SW 1271 (cell line): ENCODE data around the gene TMIE.
A peak's percentile ranks its signal among the peaks of the same experiment; 100 is the strongest.
"Not testable (repeated sequence)": the region's sequence is repeated elsewhere in the genome, so short reads cannot be mapped to it uniquely, and the experiment has no call there.

Experiments
- DNase-seq, 2 experiments: peaks; one replicate each; lab custom pipeline; 2025; lab: John Stamatoyannopoulos, UW

The TMIE gene

DNA sequence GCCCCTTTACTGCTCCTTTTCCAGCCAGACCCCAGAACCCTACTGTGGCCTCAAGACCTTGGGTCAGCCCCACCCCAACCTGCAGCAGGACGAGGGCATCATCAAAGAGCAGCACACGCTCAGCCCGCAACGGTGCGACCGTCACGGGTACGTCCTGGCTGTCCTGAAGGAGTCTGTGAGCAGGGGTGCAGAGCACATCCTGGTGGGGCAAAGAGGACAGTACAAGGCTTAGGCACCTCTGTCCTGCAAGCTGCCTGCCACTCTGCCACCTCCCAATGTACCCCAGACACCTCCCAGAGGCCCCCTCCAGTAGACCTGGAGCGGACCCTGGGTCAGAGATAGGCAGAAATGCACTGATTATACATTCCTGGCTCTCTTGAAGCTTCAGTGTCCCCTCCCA is 15.7 kb upstream of the TMIE start:
- no peak for DNase-seq

DNA sequence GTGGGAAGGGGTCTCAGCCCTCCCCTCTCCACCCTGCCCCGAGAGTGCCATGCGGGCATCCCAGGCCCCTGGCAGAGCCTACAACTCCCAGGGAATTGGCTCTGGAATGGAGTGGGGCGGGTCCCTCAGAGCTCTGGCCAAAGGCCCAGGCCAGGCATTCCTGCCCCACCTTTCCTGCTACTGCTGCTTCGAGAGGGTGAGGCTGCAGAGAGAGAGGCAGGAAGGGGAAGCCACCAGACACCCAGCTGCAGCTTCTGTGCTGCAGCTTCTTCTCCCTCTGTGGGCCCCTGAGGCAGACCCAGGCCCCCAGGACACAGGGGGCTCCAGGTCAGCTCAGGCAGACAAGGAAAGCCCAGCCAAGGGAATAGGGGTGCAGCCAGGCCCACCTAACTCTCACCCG is 10.4 kb upstream of the TMIE start:
- no peak for DNase-seq

DNA sequence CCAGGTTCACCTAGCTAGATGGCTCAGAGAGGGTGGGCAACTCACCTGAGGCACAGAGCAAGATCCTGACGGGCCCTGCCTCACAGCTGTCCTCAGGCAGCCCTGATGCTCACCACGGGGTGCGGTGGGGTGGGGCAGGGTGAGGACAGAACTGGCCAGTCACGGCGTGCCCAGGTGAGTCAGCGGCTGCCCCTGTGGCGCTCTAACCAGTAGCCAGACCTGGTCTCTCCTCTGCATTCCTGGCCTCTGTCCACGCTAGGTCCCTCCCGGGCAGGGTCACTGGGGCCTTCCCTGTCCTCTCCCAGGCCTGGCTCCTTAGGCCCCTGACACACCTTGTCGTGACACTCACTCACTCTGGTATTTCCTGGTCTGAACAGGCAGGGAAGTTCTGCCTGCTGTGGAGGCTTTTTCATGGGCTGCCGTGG is 8.6 kb upstream of the TMIE start:
- peak in 1 of 2 experiments; percentile 8 for DNase-seq

DNA sequence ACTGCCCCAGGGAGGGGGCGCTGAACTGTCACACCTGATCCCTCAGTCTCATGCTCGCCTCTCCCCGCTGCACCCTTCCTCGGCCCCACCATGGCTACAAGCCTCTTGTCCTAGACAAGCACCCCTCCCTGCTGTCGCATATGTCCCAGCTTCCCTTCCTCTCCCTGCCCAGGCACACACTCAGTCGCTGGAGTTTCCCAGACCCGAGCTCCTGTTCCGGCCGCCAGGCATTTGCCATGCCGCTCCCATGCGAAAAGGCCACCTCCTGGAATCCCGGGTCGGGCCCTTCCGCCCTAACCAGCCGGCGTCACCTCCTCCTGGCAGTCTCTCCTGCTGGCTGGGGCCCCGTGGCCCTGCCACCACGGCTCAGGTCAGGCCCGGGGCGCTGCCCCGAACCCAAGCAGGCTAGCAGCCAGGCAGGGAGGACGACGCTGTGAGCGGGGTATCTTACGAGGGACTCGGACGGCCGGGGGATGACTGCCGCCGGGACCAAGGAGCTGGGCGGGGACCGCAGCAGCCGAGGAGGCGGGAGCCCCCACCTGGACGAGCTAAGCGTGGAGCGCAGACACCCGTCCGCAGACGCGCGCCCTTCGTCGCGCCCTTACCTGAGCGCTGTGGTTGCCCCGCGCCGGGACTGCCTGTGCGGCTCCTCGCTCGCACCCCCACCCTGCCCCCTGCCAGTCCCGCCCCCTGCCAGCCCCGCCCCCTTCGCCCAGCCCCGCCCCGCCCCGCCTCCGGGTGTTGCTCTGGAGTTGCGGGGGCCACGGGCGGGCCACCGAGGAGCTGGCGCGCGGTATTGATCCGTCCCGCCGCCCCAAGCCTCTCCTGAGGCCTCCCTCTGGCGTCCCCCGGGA is 7.9 kb upstream of the TMIE start, which contains the start of gene ALS2CL:
TSS of gene ALS2CL (minus strand) at position 642 of the 854 bp plus-strand sequence. CDS start 4,239 bp downstream, outside the sequence.
- peak in 1 of 2 experiments; percentile 9 for DNase-seq

DNA sequence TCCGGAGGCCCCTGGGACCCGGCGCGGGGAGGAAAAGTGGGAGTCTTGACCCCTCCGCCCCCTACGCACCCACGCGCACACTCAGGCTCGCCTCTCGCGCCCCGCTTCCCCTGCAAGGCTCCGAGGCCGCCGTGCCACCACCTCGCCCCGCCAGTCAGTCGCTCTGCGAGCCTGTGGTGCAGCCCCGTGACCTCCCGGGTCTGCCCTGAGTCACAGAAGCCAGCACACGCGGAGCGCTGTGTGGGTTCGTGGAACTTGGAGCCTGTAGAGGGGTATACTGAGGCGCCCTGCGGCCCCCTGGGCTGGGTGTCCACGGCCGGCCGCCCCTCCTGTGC is 7.3 kb upstream of the TMIE start:
- DNase-seq: no peak

DNA sequence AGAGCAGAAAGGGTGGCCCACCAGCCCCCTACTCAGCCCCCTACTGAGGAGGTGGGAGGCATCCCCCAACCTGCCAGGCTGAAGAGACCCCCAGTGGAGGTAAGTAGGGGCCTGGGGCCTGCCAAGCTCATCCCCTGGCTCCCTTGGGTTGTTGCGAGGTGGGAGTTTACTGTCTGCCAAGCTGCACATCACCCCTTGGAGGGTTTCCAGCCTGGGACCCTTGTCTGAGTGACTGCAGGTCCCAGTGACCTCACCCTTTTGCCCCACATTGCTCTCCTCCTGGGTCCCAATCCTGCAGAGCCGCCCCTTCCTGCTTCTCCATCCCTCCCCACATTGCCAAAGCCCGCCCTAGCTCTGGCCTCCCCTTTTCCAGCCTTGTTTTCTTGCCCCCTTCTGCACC is 6.7 kb upstream of the TMIE start:
- no peak for DNase-seq

DNA sequence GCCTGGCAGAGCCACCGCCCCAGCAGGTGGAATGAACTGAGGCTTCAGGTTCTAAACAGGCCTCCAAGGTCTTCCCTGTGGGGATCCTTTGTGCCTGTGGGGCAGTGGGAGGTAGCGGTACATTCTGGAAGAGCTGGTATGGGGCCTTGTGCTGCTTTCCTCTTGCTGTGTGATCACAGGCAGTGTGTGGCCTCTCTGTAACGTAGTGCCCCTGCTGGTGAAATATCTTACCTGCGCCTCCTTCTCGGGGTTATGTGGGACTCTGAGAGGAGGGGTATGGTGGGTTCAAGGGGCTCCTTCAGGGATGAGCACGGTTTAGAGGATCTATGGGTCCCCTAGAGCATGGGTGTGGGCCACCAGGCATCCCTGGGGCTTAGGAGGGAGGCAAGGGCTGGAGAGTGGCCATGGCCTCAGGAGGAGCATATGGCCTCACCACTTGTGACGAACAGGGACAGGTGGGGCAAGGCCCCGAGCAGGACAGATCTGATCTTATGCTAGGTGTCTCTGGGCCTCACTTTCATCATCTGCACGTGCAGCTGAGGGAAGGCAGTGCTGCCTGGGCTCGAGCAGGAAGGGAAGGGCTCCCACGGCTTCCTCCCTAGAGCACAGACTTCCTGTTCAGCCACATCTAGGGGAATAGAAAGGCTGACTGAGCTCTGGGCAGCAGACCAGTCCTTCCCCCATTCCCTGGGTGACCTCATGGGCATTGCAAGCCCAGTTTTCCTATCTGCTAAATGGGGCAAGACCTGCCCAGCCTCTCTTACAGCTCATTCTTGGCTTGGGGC is 5.8 kb upstream of the TMIE start:
- DNase-seq: peak in 1 of 2 experiments; percentile 16

DNA sequence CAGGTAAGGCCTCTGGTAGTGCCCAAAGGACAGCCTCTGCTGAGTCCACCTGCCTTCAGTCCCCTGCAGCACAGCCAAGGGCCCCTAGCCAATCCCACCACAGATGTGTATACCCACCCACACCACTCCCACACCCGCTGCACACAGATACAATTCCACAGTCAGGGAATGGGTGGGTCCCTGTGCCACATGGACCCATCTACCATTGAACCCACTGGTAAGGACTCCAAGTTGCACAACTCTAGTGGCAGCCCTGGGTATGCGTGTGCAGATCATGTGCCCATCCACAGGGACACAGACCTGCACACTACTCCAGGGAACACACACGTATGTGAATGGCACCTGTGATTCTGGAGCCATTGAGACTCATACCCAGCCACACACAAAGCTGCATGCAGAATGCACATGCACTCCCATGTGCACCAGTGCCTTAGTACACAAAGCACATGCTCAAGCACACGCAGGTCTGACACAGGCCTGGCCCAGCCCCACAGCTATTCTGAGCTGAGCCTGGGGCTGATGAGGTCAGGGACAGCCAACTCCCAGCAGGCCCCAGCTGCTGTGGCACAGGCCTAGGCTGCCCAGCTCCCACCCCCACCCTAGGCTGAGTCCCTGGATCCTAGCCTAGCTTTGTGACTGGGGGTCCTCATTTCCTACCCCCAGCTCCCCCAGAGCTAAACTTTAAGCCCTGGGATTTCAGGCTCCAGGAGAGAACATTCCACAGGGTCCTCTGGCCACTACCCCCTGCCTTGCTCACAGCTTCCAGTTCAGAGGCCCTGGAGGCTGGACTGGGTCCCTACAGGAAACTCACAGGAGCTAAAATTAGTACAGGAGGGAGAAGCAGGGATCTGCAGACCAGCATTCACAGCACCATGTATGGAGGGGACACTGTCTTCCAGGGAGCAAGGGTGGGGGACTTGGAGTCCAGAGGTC is 5.0 kb upstream of the TMIE start:
- DNase-seq: no peak

DNA sequence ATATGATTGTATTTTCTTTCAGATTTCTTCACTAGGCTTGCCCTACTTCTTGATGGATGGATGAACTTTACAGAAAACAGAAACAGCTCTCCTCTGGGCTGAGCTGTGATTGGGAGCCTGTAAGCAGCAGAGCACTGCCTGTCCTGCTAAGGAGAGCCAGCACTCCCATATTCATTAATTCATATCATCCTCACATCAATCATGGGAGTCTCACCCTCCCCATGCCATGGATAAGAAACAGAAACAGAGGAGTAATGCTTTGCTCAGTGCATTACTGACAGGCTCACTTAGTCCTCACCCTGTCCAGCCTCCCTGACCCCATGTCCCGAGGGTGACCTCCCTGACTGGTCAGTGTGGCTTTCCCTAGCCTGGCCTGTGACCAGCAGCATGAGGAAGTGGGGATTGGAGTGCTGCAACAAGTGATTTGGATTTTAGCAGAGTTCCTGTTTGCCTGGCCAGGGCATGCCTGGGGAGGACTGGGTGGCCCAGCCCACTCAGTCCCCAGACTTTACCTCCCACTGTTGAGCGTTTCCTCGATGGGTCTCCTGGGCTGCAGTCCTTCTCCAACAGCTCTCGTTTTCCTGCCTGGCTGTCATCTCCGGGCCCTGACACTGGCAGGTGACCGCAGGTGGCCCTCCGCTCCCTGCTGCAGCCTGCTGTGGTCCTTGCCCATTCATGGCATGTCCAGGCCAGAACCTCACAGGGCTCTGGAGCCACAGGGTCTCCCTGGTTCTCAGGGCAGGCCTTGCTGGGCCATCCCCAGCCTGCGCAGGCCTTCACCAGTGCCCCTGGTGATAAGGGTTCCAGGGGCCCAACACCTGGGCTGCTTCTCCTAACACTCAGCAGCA is 1.3 kb upstream of the TMIE start:
- DNase-seq: no peak

DNA sequence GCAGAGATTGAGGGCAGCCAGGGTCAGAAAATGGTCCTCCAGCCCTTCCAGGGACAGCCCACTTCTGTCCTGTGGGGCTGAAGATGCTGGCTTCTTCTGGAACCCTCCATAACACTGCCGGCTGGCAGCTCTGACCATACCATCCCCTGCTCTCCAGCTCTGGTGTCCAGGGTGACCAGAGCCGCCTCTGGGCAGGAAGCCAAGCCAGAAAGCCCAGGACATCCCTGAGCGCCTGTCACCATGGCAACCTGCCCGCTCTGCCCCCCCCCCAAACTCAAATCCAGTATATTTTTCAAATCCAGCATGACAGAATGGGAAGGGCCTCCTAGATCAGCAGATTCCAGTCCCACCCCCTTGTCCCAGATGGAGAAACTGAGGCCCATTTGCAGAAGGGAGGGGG is 420 bp upstream of the TMIE start:
- no peak for DNase-seq

DNA sequence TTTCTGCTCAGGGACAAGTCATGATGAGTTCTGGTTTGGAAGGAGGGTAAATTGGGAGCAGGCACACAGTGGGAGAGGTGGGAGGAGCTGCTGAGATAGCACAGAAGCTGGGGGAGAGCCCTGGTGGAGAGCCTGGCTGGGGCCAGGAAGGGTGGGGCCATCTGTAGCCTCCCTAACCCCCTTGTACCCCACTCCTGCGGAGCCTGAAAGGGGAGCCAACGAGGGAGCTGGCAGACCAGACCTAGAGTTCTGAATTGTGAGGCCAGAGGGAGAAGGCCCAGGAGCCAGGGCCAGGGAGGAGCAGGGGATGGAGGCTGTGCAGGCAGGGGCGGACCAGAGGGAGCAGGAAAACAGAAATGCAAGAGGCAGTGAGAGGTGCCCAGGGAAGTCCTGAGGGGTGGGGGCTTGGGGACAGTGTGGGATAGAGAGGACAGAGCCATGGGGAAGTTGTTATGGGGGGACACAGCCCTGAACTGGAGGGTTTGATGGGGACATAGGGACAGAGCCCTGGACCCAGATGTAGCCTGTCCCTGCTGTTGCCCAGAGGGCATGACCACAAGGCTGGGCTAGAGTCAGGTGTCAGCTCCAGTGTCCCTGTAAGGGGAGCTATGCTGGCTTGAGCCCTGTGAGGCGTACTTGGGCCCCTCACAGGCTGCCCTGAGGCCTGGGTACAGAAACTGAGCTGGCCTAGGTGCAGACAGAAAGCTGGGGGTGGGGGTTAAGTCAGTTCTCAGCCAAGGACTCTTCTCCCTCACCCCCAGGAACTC is 1.2 kb downstream of the TMIE start:
- no peak for DNase-seq

DNA sequence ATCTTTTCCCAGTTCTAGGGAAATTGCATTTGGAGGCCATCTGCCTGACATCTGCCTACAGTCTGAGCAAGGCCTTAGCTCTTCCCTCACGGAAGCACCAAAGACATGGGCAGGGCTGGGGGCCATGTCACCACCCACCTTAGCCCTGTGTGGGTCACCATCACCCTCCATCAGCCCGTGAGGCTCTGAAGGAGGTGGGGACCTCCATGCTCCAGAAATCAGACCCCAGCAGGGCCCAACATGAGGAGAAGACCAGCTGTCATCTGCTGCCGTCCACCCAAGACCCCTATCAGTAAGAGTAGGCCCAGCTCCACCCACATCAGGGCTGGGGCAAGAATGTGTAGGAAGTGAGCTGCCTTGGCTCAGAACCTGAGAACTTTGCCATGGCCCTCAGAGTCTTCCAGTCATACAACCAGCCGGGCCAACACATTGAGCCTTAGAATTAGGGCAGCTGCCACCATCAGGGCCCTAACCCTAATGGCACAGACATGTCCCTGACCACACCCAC is 1.9 kb downstream of the TMIE start:
- no peak for DNase-seq

DNA sequence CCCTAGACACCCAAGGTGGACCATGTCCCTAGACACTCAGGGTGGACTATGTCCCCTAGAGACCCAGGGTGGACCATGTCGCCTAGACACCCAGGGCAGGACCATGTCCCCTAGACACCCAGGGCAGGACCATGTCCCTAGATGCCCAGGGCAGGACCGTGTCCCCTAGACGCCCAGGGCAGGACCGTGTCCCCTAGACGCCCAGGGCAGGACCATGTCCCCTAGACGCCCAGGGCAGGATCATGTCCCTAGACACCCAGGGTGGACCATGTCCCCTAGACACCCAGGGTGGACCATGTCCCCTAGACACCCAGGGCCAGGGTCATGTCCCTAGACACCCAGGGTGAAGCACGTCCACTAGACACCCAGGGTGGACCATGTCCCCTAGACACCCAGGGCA is 3.2 kb downstream of the TMIE start:
- not testable (repeated sequence) for DNase-seq

DNA sequence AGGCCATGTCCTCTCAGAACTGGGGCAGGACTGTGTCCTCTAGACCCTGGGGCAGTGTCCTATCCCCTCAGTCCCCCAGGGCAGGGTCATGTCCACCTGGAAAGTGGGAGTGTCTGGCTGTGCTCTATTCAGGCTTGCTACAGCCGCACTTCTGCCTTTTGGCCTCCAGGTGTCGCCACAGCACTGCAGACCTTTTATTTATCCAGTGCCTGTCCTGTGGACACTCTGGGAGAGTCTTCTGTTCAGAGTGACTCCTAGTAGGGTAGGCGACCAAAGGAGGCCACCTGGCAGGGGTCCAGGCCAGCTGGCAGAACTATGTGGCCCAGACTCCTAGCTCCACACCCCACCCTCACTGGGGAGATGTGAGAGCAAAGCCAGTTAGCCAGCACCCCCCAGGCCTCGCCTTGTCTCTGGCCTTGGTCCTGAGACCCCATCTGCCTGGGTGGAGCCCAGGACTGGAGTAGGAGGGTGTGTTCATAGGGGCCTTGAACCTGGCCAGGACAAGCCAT is 3.9 kb downstream of the TMIE start:
- peak in 1 of 2 experiments; percentile 26 for DNase-seq

DNA sequence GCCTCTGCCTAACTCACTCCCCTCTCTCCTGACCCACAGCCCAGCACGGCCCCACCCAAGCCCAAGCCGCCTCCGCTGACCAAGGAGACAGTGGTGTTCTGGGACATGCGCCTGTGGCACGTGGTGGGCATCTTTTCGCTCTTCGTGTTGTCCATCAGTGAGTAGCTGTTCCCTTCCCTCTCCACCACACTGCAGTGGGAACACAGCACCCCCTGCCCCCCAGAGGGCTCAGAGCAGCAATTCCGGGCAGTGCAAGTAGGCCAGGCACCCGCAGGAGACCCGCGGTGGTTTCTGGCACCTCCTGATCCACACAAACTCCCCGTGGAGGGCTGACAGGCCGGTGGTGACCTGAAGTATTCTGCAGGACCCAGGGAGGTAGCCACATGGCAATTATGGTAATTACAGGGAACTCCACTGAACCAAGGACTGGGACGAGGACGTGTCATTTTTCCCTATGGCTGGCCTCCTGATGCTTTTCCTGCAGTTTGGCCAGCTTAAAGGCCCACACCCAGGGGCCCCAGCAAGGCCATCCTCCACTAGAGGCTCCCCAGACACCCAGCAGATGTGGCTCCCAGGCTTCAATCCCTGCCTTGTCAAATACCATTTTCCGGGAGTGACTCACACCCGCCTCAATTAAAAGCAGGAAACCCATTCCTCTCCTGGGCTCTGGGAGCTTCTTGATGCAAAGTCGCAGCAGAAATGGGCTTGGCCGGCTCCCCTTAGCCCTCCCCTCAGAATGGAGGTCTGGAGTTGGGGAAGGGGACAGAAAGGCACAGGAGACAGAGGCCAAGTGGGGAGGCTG is 4.8 kb downstream of the TMIE start:
- DNase-seq: peak in 1 of 2 experiments; percentile 6

DNA sequence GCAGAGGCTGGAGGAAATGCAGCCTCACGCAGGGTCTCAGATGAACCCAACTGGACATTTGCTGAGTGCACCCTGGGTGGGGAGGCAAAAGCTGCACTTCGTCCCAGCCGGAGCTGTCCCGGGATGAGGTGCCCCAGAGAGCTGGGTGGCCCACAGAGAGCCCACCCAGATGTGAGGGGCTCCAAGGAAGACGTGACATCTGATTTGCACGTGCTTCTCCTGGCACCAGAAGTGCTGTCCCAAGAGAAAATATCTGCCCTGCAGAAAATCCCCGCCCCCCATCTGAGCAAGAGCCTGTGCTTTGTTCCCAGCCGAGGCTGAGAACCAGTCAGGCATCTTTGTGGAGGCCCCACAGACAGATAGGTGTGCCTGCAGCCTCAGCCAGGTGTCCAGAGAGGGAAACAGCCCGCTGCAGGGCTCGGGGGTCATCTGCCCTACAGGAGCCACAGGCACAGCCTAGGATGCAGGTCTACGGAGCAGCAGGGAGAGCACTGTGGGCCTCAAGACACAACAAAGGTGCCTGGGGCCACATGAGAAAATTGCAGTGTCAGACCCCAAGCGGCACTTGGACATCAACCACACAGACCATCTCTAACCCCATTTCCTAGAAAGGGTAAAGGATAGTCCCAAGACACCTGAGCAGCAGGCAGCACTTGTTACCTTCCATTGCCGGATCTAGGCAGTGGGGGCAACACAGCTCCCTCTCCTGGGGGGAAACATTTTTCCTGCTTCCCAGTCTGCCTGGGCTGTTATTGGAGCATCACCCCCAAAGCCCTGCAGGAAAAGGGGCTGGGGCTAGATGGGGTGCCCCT is 5.8 kb downstream of the TMIE start:
- DNase-seq: no peak

DNA sequence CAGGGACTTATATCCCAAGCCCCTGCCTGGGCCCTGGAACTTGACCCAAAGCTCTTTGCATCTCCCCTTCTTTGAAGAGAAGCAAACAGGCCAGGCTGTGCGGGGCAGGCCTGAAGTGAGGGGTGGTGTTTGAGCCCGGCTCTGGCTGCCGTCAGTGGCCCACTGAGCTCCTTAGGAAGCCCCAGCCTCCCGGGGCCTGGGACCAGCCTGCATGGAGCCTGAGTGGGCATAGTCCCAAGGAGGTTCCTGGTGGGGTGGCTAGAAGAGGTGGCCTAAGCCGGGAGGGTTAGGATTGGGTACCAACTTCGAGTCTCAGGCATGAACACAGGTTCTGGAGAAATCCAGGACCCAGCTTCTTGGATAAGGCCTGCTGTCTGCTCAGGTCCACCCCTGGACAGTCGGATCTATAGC is 6.4 kb downstream of the TMIE start:
- no peak for DNase-seq
